OCI-LY3 (cell line): Measurements from ENCODE around the gene GSAP.
A peak's percentile ranks its signal among the peaks of the same experiment; 100 is the strongest.
"Not testable (repeated sequence)": the region's sequence is repeated elsewhere in the genome, so short reads cannot be mapped to it uniquely, and the experiment has no call there.

Experiments used
- H2AFZ ChIP-seq: fragments of 200-600, 300-600 bp; shearing (Covaris generic); 2 replicates; pipeline ENCODE4 v1.6.0; 2014; ENCODE audit warnings: antibody characterized with exemption, low read depth, low read length
- H3K27ac ChIP-seq: fragments of 200-600, 300-600 bp; sonication (generic); 2 replicates; pipeline ENCODE4 v1.5.1; 2014; ENCODE audit warnings: mild to moderate bottlenecking, low read length, moderate library complexity, mixed read lengths
- H3K27me3 ChIP-seq: fragments of 200-600, 300-600 bp; sonication (generic); 2 replicates; pipeline ENCODE4 v1.6.1; 2014; ENCODE audit warnings: low read depth, low read length, mixed read lengths
- H3K36me3 ChIP-seq: fragments of 200-600, 300-600 bp; sonication (generic); replicated peaks from 2 replicates; pipeline ENCODE3; 2014; ENCODE audit warnings: low read depth, low read length, mixed read lengths
- H3K4me1 ChIP-seq: fragments of 300-600, 200-600 bp; sonication (generic); 2 replicates; pipeline ENCODE4 v1.6.1; 2014; ENCODE audit warnings: low read length, mixed read lengths
- H3K4me2 ChIP-seq: fragments of 200-600, 300-600 bp; sonication (generic); 2 replicates; pipeline ENCODE4 v1.6.1; 2014; ENCODE audit warnings: low read length, mixed read lengths
- H3K4me3 ChIP-seq: fragments of 300-600, 200-600 bp; sonication (generic); 2 replicates; pipeline ENCODE4 v1.5.1; 2014; ENCODE audit warnings: antibody characterized with exemption, mild to moderate bottlenecking, low read length, moderate library complexity
- H3K79me2 ChIP-seq: fragments of 300-600, 200-600 bp; shearing (Covaris generic); 2 replicates; pipeline ENCODE4 v1.6.1; 2014; ENCODE audit warnings: mild to moderate bottlenecking, low read length, mixed read lengths
- H3K9ac ChIP-seq: fragments of 300-600, 200-600 bp; shearing (Covaris generic); 2 replicates; pipeline ENCODE4 v1.6.0; 2014; ENCODE audit warnings: mild to moderate bottlenecking, low read length, moderate library complexity
- H3K9me3 ChIP-seq: fragments of 200-600, 300-600 bp; shearing (Covaris generic); 2 replicates; pipeline ENCODE4 v1.6.1; 2014; ENCODE audit warnings: low read length, mixed read lengths; ENCODE audit not compliant: insufficient read depth
- H4K20me1 ChIP-seq: fragments of 200-600, 300-600 bp; sonication (generic); 2 replicates; pipeline ENCODE4 v1.6.1; 2016; ENCODE audit warnings: low read length, mixed read lengths; ENCODE audit not compliant: insufficient read depth
- CTCF ChIP-seq: fragments of 200-600, 300-600 bp; sonication (generic); IDR thresholded peaks from 2 replicates; pipeline ENCODE4 v1.5.1; 2014; ENCODE audit warnings: antibody characterized with exemption, low read length, low read depth
- EZH2phosphoT487 ChIP-seq: fragments of 200-600 bp; shearing (Covaris generic); IDR thresholded peaks from 2 replicates; pipeline ENCODE4 v1.6.1; 2018; ENCODE audit warnings: antibody characterized with exemption, mixed run types, low read depth

The GSAP gene

GRCh38 chr7:77415823-77416620 is at the start of gene GSAP:
TSS of gene GSAP (minus strand) at chr7:77416349. CDS start at chr7:77416321, 28 bp downstream.
- no peaks in the 10 kb centered on the region for H3K79me2 ChIP-seq
- H2AFZ ChIP-seq = peak within 1 kb of the TSS; percentile 92
- H3K27ac ChIP-seq = peak within 1 kb of the TSS; percentile 48

GRCh38 chr7:77465256-77465655 is 49.1 kb upstream of the GSAP start:
- TF ChIP-seq EZH2phosphoT487 (no peak), CTCF (no peak)
- no peaks in the 10 kb centered on the region for H3K9me3 ChIP-seq
- no peaks in the 10 kb centered on the region for H4K20me1 ChIP-seq
- H2AFZ ChIP-seq = no peak overlapping the region
- H3K4me2 ChIP-seq = peak overlapping the region; percentile 71
- H3K27me3 ChIP-seq = no peaks in the 10 kb centered on the region
- H3K4me1 ChIP-seq = peaks cover 33% of the 10 kb centered on the region
- no peak overlapping the region for H3K9ac ChIP-seq
- no peak overlapping the region for H3K27ac ChIP-seq
- no peak overlapping the region for H3K4me3 ChIP-seq
- H3K36me3 ChIP-seq = no peaks in the 10 kb centered on the region
- H3K79me2 ChIP-seq = no peaks in the 10 kb centered on the region

More at GRCh38 chr7:77415823-77416620, at the start of gene GSAP:
- Histone ChIP-seq H3K4me2 (peak within 1 kb of the TSS; percentile 92), H3K36me3 (no peaks in the 10 kb centered on the region), H3K9ac (peak within 1 kb of the TSS; percentile 83), H3K27me3 (peaks cover 19% of the 10 kb centered on the region), H4K20me1 (no peaks in the 10 kb centered on the region), H3K4me3 (peak within 1 kb of the TSS; percentile 89), H3K4me1 (peaks cover 37% of the 10 kb centered on the region), H3K9me3 (no peaks in the 10 kb centered on the region)
- no peak for TF ChIP-seq EZH2phosphoT487
- TF ChIP-seq CTCF = no peak

GRCh38 chr7:77464589-77464988 is 48.4 kb upstream of the GSAP start:
- H3K4me3 ChIP-seq = peak overlapping the region; percentile 44

GRCh38 chr7:77463632-77464031 is 47.5 kb upstream of the GSAP start:
- H4K20me1 ChIP-seq, H3K36me3 ChIP-seq, H3K9ac ChIP-seq, H3K27me3 ChIP-seq, H3K79me2 ChIP-seq, H2AFZ ChIP-seq, H3K9me3 ChIP-seq: not testable (repeated sequence)
- Histone ChIP-seq H3K4me1 (peaks cover 33% of the 10 kb centered on the region), H3K4me3 (peak overlapping the region; percentile 44; the same call in 1 of the 2 replicates), H3K27ac (peak overlapping the region; percentile 29; the same call in 1 of the 2 replicates), H3K4me2 (peak overlapping the region; percentile 71)

More at GRCh38 chr7:77464589-77464988, 48.4 kb upstream of the GSAP start:
- Histone ChIP-seq H3K4me2 (peak overlapping the region; percentile 71), H4K20me1 (no peaks in the 10 kb centered on the region), H3K79me2 (no peaks in the 10 kb centered on the region), H3K9ac (no peak overlapping the region), H3K36me3 (no peaks in the 10 kb centered on the region), H3K4me1 (peaks cover 33% of the 10 kb centered on the region), H3K27ac (0 out of 2 replicates have a peak overlapping the region, but pooled peaks have one; percentile 29), H3K9me3 (no peaks in the 10 kb centered on the region), H3K27me3 (no peaks in the 10 kb centered on the region), H2AFZ (no peak overlapping the region)
- TF ChIP-seq EZH2phosphoT487 = peak; percentile 53; the same call in 1 of the 2 replicates
- no peak for TF ChIP-seq CTCF
